Smooth muscle cell of the brain vasculature (primary cell): Measurements from ENCODE around the gene RBFOX2.
A peak's percentile ranks its signal among the peaks of the same experiment; 100 is the strongest.

ENCODE experiments used
- DNase-seq: peaks from one replicate; pipeline ENCODE4 v3.0.0-alpha.2; 2012; ENCODE audit warnings: low read depth, low spot score

RBFOX2 gene

GRCh38 chr22:35864545-35865165, 164.0 kb downstream of the RBFOX2 start:
- DNase-seq, result no peak

GRCh38 chr22:35863432-35863831, 165.2 kb downstream of the RBFOX2 start:
- no peak for DNase-seq

- no peak for DNase-seq
Observed at GRCh38 chr22:35862697-35863096, 165.9 kb downstream of the RBFOX2 start.

GRCh38 chr22:35861451-35861850, 167.2 kb downstream of the RBFOX2 start:
- no peak for DNase-seq

GRCh38 chr22:35860837-35861236, 167.8 kb downstream of the RBFOX2 start:
- DNase-seq, result no peak

- DNase-seq, result no peak
Observed at GRCh38 chr22:35860087-35860733, 168.4 kb downstream of the RBFOX2 start.

- DNase-seq, result no peak
Observed at GRCh38 chr22:35854334-35854733, 174.3 kb downstream of the RBFOX2 start.

GRCh38 chr22:35852076-35852475, 176.5 kb downstream of the RBFOX2 start:
- DNase-seq, result no peak

- no peak for DNase-seq
Observed at GRCh38 chr22:35850831-35851230, 177.8 kb downstream of the RBFOX2 start.

GRCh38 chr22:35846804-35847203, 181.8 kb downstream of the RBFOX2 start:
- DNase-seq, result no peak

GRCh38 chr22:35844886-35845285, 183.7 kb downstream of the RBFOX2 start:
- no peak for DNase-seq

GRCh38 chr22:35842954-35843353, 185.7 kb downstream of the RBFOX2 start:
- DNase-seq, result peak; percentile 15

GRCh38 chr22:35842519-35842913, 186.1 kb downstream of the RBFOX2 start:
- no peak for DNase-seq

GRCh38 chr22:35841907-35842518, 186.6 kb downstream of the RBFOX2 start:
- DNase-seq, result no peak

GRCh38 chr22:35840302-35840739, 188.3 kb downstream of the RBFOX2 start:
- peak; percentile 82 for DNase-seq

GRCh38 chr22:35839841-35840301, 188.8 kb downstream of the RBFOX2 start:
- no peak for DNase-seq

GRCh38 chr22:35838855-35839576, 189.6 kb downstream of the RBFOX2 start:
- no peak for DNase-seq

- DNase-seq, result no peak
Observed at GRCh38 chr22:35837101-35837727, 191.4 kb downstream of the RBFOX2 start.

- peak; percentile 37 for DNase-seq
Observed at GRCh38 chr22:35835998-35836691, 192.5 kb downstream of the RBFOX2 start.

GRCh38 chr22:35835267-35835997, 193.2 kb downstream of the RBFOX2 start:
- no peak for DNase-seq
